ENCODE data around the gene TXNDC16. TPM values are rescaled to one million over a fixed set of nuclear protein-coding genes. Genes with fewer than 3 reads are reported as not detected.

The TXNDC16 gene
- polyA plus RNA-seq, 1 donor (not counting 4 experiments of a cell fraction or from before 2014, with no cell fraction given): 1.9 TPM

GRCh38 chr14:52589646-52590045, 37.3 kb upstream of the TXNDC16 start:
- no peak overlapping the region for H2AFZ ChIP-seq (ENCODE audit: control insufficient read depth, low read length)
- dilution Hi-C loops (cut with MboI; ENCODE audit: extremely low pct_ligation_motif_present, low sequenced_read_pairs): no loop called here
- H3K9ac ChIP-seq (ENCODE audit: control insufficient read depth, extremely low read depth, insufficient read depth, low read length): no peak overlapping the region
- H3K9me3 ChIP-seq (ENCODE audit: control insufficient read depth, low read depth, low read length): no peaks in the 10 kb centered on the region
- no peaks in the 10 kb centered on the region for H3K36me3 ChIP-seq (ENCODE audit: control insufficient read depth in 2 of 2, extremely low read depth in 1 of 2, insufficient read depth in 2 of 2, low read length in 2 of 2)
- no peaks in the 10 kb centered on the region for H3K79me2 ChIP-seq (ENCODE audit: control insufficient read depth, insufficient read depth, low read length)
- no peak for TF ChIP-seq EZH2 (IDR thresholded peaks at IDR 0.05; ENCODE audit: low read length)
- TF ChIP-seq, protein P1, sequence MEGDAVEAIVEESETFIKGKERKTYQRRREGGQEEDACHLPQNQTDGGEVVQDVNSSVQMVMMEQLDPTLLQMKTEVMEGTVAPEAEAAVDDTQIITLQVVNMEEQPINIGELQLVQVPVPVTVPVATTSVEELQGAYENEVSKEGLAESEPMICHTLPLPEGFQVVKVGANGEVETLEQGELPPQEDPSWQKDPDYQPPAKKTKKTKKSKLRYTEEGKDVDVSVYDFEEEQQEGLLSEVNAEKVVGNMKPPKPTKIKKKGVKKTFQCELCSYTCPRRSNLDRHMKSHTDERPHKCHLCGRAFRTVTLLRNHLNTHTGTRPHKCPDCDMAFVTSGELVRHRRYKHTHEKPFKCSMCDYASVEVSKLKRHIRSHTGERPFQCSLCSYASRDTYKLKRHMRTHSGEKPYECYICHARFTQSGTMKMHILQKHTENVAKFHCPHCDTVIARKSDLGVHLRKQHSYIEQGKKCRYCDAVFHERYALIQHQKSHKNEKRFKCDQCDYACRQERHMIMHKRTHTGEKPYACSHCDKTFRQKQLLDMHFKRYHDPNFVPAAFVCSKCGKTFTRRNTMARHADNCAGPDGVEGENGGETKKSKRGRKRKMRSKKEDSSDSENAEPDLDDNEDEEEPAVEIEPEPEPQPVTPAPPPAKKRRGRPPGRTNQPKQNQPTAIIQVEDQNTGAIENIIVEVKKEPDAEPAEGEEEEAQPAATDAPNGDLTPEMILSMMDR (optimal IDR thresholded peaks at IDR 0.05 in 1 of 3, IDR thresholded peaks at IDR 0.05 in 1 of 3, conservative IDR thresholded peaks at IDR 0.05 in 1 of 3; ENCODE audit: extremely low read depth in 1 of 3, insufficient read depth in 2 of 3, low read length in 3 of 3): no peak
- H3K27ac ChIP-seq (ENCODE audit: control insufficient read depth, insufficient read depth, low read length): no peak overlapping the region
- H3K27me3 ChIP-seq (ENCODE audit: control insufficient read depth, extremely low read depth, insufficient read depth, low read length): no peaks in the 10 kb centered on the region
- no peak overlapping the region for H3K4me3 ChIP-seq (ENCODE audit: control insufficient read depth in 2 of 3, extremely low read depth in 1 of 3, insufficient read depth in 2 of 3, low read depth in 1 of 3, low read length in 3 of 3)
- no peaks in the 10 kb centered on the region for H3K9me1 ChIP-seq (ENCODE audit: control insufficient read depth, extremely low read depth, insufficient read depth, low read length)
- DNase-seq (ENCODE audit: low read depth, low spot score) (no peak), FAIRE-seq (no peak)
- H3K4me1 ChIP-seq (ENCODE audit: control insufficient read depth, extremely low read depth, insufficient read depth, low read length): no peaks in the 10 kb centered on the region
- H3K4me2 ChIP-seq (ENCODE audit: control insufficient read depth, extremely low read depth, insufficient read depth, low read depth, low read length): no peak overlapping the region
- H4K20me1 ChIP-seq (ENCODE audit: control insufficient read depth, extremely low read depth, insufficient read depth, low read length): no peaks in the 10 kb centered on the region

DNA sequence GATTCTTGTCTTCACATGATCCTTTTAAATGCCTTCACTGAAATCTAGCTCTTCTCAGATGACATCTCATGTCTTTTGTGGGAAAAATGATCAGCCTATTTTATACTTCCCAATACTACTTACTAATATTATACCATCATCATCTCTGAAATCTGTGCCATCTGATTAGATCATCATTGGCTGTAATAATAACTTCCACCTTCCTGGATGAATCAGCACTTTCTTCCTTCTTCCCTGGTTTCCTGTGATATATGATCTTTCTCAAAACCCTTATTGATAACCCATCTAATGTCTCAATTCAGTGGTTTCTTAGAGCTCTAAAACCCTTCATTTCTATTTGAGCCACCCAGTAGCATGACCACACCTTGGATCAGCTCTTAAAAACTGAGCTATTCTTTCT, 31.2 kb upstream of the TXNDC16 start:
- Histone ChIP-seq H3K36me3 (ENCODE audit: control insufficient read depth in 2 of 2, extremely low read depth in 1 of 2, insufficient read depth in 2 of 2, low read length in 2 of 2) (no peaks in the 10 kb centered on the region), H3K27ac (ENCODE audit: control insufficient read depth, insufficient read depth, low read length) (no peak overlapping the region), H3K4me1 (ENCODE audit: control insufficient read depth, extremely low read depth, insufficient read depth, low read length) (peaks cover 4% of the 10 kb centered on the region), H3K4me2 (ENCODE audit: control insufficient read depth, extremely low read depth, insufficient read depth, low read depth, low read length) (no peak overlapping the region), H3K9me3 (ENCODE audit: control insufficient read depth, low read depth, low read length) (no peaks in the 10 kb centered on the region), H3K79me2 (ENCODE audit: control insufficient read depth, insufficient read depth, low read length) (no peaks in the 10 kb centered on the region), H3K27me3 (ENCODE audit: control insufficient read depth, extremely low read depth, insufficient read depth, low read length) (no peaks in the 10 kb centered on the region), H4K20me1 (ENCODE audit: control insufficient read depth, extremely low read depth, insufficient read depth, low read length) (no peaks in the 10 kb centered on the region), H2AFZ (ENCODE audit: control insufficient read depth, low read length) (peak overlapping the region; percentile 60), H3K9me1 (ENCODE audit: control insufficient read depth, extremely low read depth, insufficient read depth, low read length) (no peaks in the 10 kb centered on the region), H3K9ac (ENCODE audit: control insufficient read depth, extremely low read depth, insufficient read depth, low read length) (no peak overlapping the region), H3K4me3 (ENCODE audit: control insufficient read depth in 2 of 3, extremely low read depth in 1 of 3, insufficient read depth in 2 of 3, low read depth in 1 of 3, low read length in 3 of 3) (no peak overlapping the region)
- FAIRE-seq (no peak), DNase-seq (ENCODE audit: low read depth, low spot score) (no peak)
- TF ChIP-seq, protein P1 (optimal IDR thresholded peaks at IDR 0.05 in 1 of 3, IDR thresholded peaks at IDR 0.05 in 1 of 3, conservative IDR thresholded peaks at IDR 0.05 in 1 of 3; ENCODE audit: extremely low read depth in 1 of 3, insufficient read depth in 2 of 3, low read length in 3 of 3): no peak
- TF ChIP-seq EZH2 (IDR thresholded peaks at IDR 0.05; ENCODE audit: low read length): no peak
- dilution Hi-C loops (cut with MboI; ENCODE audit: extremely low pct_ligation_motif_present, low sequenced_read_pairs): no loop called here

All from keratinocyte (primary cell).